Esophagus squamous epithelium (tissue), 5 donors: Measurements from ENCODE around the gene C2orf69. TPM values are rescaled to one million over a fixed set of nuclear protein-coding genes. Genes with fewer than 3 reads are reported as not detected.

Source experiments
- DNase-seq: peaks from one replicate; lab custom pipeline; 2025; lab: John Stamatoyannopoulos, UW
- H3K27ac ChIP-seq, 4 donors: fragments of 200-600 bp; sonication (generic); one replicate each; pipeline ENCODE4 v1.5.1; 2016 to 2019; ENCODE audit warnings: mild to moderate bottlenecking in 1 of 4
- H3K27me3 ChIP-seq, 4 donors: fragments of 200-600 bp; sonication (generic); 1 replicate in 3 of 4; 2 replicates in 1 of 4; pipeline versions ENCODE4 v1.5.1 to v1.6.0; 2017 to 2021; ENCODE audit warnings: antibody characterized with exemption in 1 of 4
- H3K36me3 ChIP-seq, 3 donors: fragments of 200-600 bp; sonication (generic); one replicate each; pipeline ENCODE4 v1.5.1; 2016 to 2019
- H3K4me1 ChIP-seq, 3 donors: fragments of 200-600 bp; sonication (generic); one replicate each; pipeline ENCODE4 v1.5.1; 2017 to 2019
- H3K4me3 ChIP-seq, 4 donors: fragments of 200-600 bp; sonication (generic); 1 replicate in 3 of 4; 2 replicates in 1 of 4; pipeline ENCODE4 v1.5.1; 2016 to 2019; ENCODE audit warnings: mild to moderate bottlenecking in 2 of 4, moderate library complexity in 1 of 4
- H3K9me3 ChIP-seq, 3 donors: fragments of 200-600 bp; sonication (generic); one replicate each; pipeline ENCODE4 v1.5.1; 2016 to 2019
- POLR2A ChIP-seq, 4 donors: fragments of 450-650 bp; IDR thresholded peaks; one replicate each; pipeline ENCODE4 v1.6.1; 2017; ENCODE audit warnings: antibody characterized with exemption in 4 of 4, mild to moderate bottlenecking in 4 of 4, moderate library complexity in 3 of 4
- WGBS, 2 donors: methylation state at CpG; one replicate each; pipeline ENCODE4 v1.1.5; 2018; 5-methylcytosine and 5-hydroxymethylcytosine counted together
- intact Hi-C: fragments of 100-400 bp; cut with DNase I; formaldehyde crosslinking; loops from one replicate; pipeline ENCODE4 v1.15.0; 2022
- total RNA-seq, 4 donors: library from RNA; depleted of rRNA; stranded (reverse); fragments of >200 nt; gene quantifications; one replicate each; pipeline ENCODE4 v1.1.0, GENCODE V29; 2016
- TF ChIP-seq, protein P1 (sequence below), 6 experiments: fragments of 450-650 bp in 4 of 6; fragments of 200-600 bp in 2 of 6; sonication (generic) in 2 of 6; IDR thresholded peaks; one replicate each; pipeline ENCODE4 v1.5.1; 2016 to 2019; ENCODE audit warnings: antibody characterized with exemption in 6 of 6, mild to moderate bottlenecking in 4 of 6, moderate library complexity in 4 of 6
- donor health status: DM: yes; HTN: yes; CAD: no.

C2orf69 gene
- total RNA-seq, 4 donors from 2014 or later: 6.1 to 10.7 (median 9.6) TPM

DNA sequence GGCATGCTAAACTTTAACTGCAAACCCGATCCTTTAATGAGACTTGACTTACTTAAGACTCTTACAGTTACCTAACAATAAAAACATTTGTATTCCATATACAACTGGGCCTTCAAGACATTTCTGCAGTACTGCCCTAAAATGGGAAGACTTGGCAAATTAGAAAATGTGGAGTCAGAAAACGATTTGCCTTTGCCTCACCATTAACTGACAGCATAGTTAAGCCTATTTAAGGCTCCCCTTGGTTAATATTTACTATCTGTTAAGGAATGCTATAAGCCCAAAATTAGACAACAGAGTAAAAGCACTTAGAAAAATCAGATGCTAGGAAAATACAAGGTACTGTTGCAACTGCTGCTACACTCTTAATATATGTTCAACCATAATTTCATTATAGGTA lies 25.5 kb downstream of the C2orf69 start:
- Histone ChIP-seq H3K27me3 (no peaks in the 10 kb centered on the region), H3K36me3 (peaks cover 0 to 79% (median 8%) of the 10 kb centered on the region in 3 donors), H3K9me3 (no peaks in the 10 kb centered on the region), H3K4me1 (no peaks in the 10 kb centered on the region), H3K27ac (no peak overlapping the region), H3K4me3 (no peak overlapping the region)
- WGBS, 2 donors: 75 to 80% methylated on average over 2 of the region's 2 CpGs
- no peak for DNase-seq
- intact Hi-C loops: no loop called here
- no peak for TF ChIP-seq POLR2A (IDR thresholded peaks at IDR 0.05)
- TF ChIP-seq, protein P1, sequence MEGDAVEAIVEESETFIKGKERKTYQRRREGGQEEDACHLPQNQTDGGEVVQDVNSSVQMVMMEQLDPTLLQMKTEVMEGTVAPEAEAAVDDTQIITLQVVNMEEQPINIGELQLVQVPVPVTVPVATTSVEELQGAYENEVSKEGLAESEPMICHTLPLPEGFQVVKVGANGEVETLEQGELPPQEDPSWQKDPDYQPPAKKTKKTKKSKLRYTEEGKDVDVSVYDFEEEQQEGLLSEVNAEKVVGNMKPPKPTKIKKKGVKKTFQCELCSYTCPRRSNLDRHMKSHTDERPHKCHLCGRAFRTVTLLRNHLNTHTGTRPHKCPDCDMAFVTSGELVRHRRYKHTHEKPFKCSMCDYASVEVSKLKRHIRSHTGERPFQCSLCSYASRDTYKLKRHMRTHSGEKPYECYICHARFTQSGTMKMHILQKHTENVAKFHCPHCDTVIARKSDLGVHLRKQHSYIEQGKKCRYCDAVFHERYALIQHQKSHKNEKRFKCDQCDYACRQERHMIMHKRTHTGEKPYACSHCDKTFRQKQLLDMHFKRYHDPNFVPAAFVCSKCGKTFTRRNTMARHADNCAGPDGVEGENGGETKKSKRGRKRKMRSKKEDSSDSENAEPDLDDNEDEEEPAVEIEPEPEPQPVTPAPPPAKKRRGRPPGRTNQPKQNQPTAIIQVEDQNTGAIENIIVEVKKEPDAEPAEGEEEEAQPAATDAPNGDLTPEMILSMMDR (IDR thresholded peaks at IDR 0.05): no peak

DNA sequence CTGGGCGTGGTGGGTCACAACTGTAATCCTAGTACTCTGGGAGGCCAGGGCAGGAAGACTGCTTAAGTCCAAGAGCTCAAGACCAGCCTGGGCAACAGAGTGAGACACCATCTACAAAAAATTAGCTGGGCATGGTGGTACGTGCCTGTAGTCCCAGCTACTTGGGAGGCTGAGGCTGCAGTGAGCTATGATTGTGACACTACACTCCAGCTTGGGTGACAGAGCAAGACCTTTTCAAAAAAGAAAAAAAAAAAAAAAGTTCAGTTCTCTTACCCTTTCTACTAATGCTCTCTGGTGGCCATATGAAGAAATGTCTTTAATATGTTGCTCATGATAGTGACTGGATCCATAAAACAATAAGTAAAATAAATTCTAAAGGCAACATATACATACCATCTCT lies 29.3 kb downstream of the C2orf69 start:
- Histone ChIP-seq H3K4me1 (no peaks in the 10 kb centered on the region), H3K9me3 (no peaks in the 10 kb centered on the region), H3K27ac (no peak overlapping the region), H3K4me3 (no peak overlapping the region), H3K36me3 (peaks cover 0 to 83% (median 0%) of the 10 kb centered on the region in 3 donors), H3K27me3 (no peaks in the 10 kb centered on the region)
- no peak for TF ChIP-seq POLR2A (IDR thresholded peaks at IDR 0.05)
- TF ChIP-seq, protein P1 (IDR thresholded peaks at IDR 0.05): peak in 2 of 6 experiments; percentile 15 to 33
- WGBS, 2 donors: 87 to 88% methylated on average over 2 of the region's 2 CpGs
- no peak for DNase-seq
- intact Hi-C loops: no loop called here

- DNase-seq: no peak
- Histone ChIP-seq H3K4me1 (no peaks in the 10 kb centered on the region), H3K9me3 (no peaks in the 10 kb centered on the region), H3K27ac (no peak overlapping the region), H3K4me3 (no peak overlapping the region), H3K36me3 (peaks cover 0 to 84% (median 5%) of the 10 kb centered on the region in 3 donors), H3K27me3 (no peaks in the 10 kb centered on the region)
- TF ChIP-seq, protein P1 (IDR thresholded peaks at IDR 0.05): no peak
- TF ChIP-seq POLR2A (IDR thresholded peaks at IDR 0.05): no peak
- intact Hi-C loops: no loop called here
- WGBS, 2 donors: 92 to 96% methylated on average over 4 of the region's 4 CpGs
Measured at GRCh38 chr2:199943373-199943772, 32.3 kb downstream of the C2orf69 start.

DNA sequence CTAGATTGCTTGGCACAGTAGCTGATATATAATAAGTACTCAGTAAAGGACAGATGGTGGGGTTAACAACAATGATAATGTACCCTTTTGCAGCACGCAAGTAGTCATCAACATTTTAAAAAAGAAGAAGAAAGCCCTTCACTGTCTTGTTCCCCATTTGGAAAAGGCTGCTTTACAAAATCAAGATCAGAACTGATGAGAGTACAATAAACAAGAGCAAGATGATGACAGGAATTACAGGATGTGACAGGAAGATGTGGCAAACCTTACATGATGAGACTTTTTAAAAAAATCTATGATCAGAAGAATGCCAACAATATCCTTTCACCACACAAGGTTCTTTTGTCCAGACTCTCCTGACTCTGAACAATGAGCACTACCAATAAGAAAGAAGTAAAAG lies 35.1 kb downstream of the C2orf69 start:
- H3K27me3 ChIP-seq: no peaks in the 10 kb centered on the region
- TF ChIP-seq, protein P1 (IDR thresholded peaks at IDR 0.05): no peak
- TF ChIP-seq POLR2A (IDR thresholded peaks at IDR 0.05): no peak
- no peak overlapping the region for H3K27ac ChIP-seq
- H3K4me1 ChIP-seq: peaks cover 0 to 2% (median 0%) of the 10 kb centered on the region in 3 donors
- peaks cover 0 to 77% (median 5%) of the 10 kb centered on the region in 3 donors for H3K36me3 ChIP-seq
- no peaks in the 10 kb centered on the region for H3K9me3 ChIP-seq
- no peak for DNase-seq
- no peak overlapping the region for H3K4me3 ChIP-seq
- intact Hi-C loops: no loop called here
- WGBS, 2 donors: 82 to 85% methylated on average over 1 of the region's 1 CpG

DNA sequence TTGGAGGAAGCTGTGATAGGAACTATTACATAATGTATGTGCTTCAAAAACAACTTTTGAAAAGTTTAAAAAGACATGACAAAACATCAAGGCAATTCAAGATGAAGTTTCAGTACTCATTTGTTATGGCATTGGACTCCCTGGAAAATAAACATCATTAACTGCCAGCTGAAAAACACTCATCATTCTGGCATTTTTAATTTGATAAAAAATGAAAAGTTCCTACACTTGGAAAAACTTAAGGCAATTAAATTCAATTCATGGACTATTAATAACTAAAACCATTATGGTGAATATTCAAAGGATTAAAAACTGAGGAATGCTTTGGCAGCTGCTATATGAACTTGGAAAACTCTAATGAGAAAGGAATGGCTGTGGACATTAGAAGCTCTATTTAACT lies 35.7 kb downstream of the C2orf69 start:
- H3K27ac ChIP-seq: no peak overlapping the region
- TF ChIP-seq, protein P1 (IDR thresholded peaks at IDR 0.05): no peak
- no peak for TF ChIP-seq POLR2A (IDR thresholded peaks at IDR 0.05)
- H3K36me3 ChIP-seq: peaks cover 0 to 74% (median 5%) of the 10 kb centered on the region in 3 donors
- H3K4me1 ChIP-seq: peaks cover 0 to 4% (median 0%) of the 10 kb centered on the region in 3 donors
- no peak overlapping the region for H3K4me3 ChIP-seq
- no peaks in the 10 kb centered on the region for H3K9me3 ChIP-seq
- no peak for DNase-seq
- intact Hi-C loops: no loop called here
- H3K27me3 ChIP-seq: no peaks in the 10 kb centered on the region
